ENCODE data around the gene TMEM109.

TMEM109 gene

DNA sequence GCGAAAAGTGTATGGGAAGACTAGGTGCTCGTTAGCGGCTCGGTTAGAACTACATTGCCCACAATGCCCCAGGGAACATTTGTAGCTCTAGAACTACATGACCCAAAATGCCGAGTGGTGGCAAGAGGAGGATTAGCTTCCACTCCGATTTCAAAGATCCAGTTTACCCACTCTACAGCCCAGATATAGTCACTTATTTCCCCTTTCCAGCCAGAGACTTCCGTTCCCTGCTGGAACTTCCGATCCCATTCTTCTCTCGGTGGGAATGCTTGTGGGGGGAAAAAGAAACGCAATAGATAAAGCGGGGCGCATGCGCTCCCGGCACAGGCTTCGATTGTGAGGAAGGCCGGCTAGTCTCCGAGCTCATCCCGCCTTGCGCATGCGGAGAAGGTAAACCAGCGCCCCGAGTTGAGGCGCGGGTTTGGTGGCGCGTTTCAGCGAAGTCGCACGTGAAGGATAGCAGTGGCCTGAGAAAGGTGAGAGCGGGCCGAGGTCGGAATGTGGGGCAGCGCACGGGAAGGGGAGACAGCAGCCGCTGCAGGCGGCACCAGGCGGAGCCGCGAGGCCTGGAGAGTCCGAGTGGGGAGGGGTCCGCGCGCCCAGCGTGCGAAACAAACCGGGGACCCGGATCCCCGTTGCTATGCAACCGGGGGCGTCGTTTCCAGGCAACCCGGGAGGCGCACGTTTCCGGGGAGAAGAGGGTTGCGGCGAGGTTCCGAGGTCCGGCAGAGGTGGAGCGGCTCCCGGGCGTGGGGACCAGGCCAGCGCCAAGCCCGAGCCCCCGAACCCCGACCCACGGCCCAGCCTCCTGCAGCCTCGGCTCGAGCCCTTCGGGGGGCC lies at the start of gene TMEM109:
TSS of gene TMEM109 (plus strand) at position 366 of the 840 bp plus-strand sequence. CDS start 5,536 bp downstream, outside the sequence.
- in situ Hi-C loops (cut with MboI; ENCODE audit: low sequenced_read_pairs) = no loop called here

DNA sequence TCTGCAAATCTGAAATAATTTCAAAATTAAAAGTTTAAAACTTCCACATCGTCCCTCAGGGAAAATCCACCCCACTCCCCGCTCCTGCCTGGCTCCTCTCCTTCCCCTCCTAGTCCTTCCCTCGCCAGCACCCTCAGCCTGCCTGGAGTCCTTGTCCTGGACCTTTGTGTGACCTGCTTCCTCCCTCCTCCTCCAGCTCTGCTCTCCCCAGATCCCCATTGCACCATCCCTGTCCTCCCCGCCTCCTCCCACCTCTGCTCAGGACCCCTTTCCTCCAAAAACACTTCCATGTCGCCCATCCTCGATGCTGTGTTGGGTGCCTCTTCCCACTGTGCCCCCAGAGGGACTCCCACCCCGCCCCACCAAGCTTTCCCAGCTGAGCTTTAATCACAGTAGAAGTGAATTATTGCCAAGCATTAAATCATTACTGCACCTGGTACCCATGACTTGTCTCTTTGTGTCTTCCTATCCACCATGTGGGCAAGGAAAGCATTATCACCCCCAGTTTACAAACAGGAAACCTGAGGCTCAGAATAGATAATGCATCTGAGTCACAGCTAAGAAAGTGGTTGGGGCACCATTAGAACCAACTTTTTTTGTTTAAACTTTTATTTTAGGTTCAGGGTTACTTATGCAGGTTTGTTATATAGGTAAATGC lies 49.0 kb upstream of the TMEM109 start:
- in situ Hi-C loops (cut with MboI; ENCODE audit: low sequenced_read_pairs) = no loop called here

- in situ Hi-C loops (cut with MboI; ENCODE audit: low sequenced_read_pairs) = no loop called here
Measured at GRCh38 chr11:60866911-60867870, 46.8 kb upstream of the TMEM109 start, which contains the start of gene ZP1. TSS of gene ZP1 (plus strand) at chr11:60867542. CDS start at chr11:60867562, 20 bp downstream.

DNA sequence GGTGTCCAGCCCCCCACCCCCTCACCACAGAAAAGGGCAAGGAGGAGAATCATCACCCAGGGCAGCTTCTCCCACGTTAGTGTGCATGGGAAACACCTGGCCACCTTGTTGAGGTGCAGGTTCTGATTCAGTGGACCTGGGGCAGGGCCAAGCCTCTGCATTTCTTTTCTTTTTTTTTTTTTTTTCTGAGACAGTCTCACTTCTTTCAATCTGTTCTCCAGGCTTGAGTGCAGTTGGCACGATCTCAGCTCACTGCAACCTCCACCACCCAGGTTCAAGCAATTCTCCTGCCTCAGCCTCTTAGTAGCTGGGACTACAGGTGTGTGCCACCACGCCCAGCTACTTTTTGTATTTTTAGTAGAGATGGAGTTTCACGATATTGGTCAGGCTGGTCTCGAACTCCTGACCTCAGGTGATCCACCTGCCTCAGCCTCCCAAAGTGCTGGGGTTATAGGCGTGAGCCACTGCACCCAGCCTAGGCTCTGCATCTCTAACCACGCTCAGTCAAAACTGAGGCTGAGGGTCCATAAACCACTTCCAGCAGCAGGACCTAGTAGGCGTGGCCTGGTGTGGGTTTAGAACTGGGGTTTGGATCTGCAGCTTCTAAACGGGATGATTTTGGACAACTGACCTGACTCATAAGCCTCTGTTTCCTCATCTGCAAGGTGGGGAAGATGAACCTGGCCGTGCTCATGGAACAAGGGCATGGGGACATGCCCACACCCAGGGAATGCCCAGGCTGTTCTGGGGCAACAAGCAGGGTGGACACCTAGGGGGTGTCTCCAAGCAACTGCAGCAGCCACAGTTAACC lies 45.9 kb upstream of the TMEM109 start:
- in situ Hi-C loops (cut with MboI; ENCODE audit: low sequenced_read_pairs) = no loop called here

DNA sequence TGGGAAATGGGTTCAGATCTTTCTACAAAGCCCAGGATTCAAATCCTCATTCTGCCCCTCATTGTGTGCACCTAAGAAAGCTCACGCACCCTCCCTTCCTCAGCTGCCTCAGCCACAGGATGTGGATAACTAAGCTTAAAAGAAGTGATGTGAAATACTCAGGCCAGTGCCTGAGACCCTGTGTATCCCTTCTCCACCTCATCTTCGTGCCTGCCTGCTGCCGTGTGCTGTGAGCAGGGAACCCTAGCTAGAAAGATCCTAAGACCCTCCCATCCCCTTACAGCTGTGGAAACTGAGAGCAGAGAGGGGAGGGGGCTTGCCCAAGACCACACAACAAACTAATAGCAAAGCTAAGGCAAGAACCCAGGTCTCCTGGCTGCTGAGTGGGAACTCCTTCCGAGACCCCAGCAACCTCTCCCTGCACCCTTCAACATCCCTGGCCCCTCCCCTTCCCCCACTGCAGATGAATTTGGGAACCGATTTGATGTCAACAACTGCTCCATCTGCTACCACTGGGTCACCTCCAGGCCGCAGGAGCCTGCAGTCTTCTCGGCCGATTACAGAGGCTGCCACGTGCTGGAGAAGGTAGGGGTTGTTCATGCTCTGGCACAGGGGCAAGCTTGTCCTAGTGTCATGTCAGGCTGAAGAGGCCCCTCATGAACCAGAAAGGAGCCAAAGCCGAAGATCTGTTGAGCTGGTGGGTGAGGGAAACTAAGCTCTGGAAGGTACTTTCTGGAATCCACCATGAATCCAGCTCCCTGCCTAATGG lies 45.1 kb upstream of the TMEM109 start:
- in situ Hi-C loops (cut with MboI; ENCODE audit: low sequenced_read_pairs) = no loop called here

DNA sequence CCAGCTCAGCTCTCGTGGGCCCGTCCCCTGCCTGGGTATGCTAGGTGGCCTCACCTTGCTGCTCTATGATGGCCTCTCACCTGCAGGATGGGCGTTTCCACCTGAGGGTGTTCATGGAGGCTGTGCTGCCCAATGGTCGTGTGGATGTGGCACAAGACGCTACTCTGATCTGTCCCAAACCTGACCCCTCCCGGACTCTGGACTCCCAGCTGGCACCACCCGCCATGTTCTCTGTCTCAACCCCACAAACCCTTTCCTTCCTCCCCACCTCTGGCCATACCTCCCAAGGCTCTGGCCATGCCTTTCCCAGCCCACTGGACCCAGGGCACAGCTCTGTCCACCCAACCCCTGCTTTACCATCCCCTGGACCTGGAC lies 44.5 kb upstream of the TMEM109 start:
- in situ Hi-C loops (cut with MboI; ENCODE audit: low sequenced_read_pairs) = no loop called here

DNA sequence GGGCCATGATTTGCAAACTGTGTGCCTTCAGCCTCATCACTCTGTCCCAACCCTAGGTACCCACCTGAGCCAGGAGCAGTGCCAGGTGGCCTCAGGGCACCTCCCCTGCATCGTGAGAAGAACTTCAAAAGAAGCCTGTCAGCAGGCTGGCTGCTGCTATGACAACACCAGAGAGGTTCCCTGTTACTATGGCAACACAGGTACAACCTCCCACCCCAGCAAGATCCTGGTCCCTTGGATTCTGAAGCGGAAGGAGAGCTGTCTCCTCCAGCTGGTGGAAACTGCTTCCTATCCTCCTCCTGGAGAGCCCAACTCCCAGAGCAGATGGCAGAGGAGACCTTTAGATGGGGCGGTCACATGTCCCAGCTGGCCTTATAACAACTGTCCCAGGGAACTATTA lies 43.7 kb upstream of the TMEM109 start:
- in situ Hi-C loops (cut with MboI; ENCODE audit: low sequenced_read_pairs) = no loop called here

DNA sequence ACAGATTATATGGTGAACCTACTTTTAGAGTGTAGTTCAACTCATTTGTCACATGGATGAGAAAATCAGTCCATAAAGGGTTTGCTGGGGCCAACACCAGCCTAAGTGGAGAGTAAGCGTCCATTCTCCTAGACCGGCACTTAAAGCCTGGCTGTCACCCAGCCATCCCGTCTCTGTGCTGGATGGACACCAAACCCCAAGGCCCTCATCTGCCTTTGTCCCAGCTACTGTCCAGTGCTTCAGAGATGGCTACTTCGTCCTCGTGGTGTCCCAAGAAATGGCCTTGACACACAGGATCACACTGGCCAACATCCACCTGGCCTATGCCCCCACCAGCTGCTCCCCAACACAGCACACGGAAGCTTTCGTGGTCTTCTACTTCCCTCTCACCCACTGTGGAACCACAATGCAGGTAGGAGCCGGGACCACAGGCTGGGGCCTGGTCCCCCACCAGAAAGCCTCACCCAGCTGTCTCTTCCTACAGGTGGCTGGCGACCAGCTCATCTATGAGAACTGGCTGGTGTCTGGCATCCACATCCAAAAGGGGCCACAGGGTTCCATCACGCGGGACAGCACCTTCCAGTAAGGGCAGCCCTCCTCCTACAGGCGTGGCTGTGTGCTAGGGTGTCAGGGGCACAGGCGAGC lies 43.1 kb upstream of the TMEM109 start:
- in situ Hi-C loops (cut with MboI; ENCODE audit: low sequenced_read_pairs) = no loop called here

- in situ Hi-C loops (cut with MboI; ENCODE audit: low sequenced_read_pairs) = no loop called here
Measured at GRCh38 chr11:60871378-60872061, 42.4 kb upstream of the TMEM109 start.

- in situ Hi-C loops (cut with MboI; ENCODE audit: low sequenced_read_pairs) = no loop called here
Measured at GRCh38 chr11:60872124-60872960, 41.6 kb upstream of the TMEM109 start.

GRCh38 chr11:60872961-60873524 lies 40.9 kb upstream of the TMEM109 start:
- in situ Hi-C loops (cut with MboI; ENCODE audit: low sequenced_read_pairs) = no loop called here

GRCh38 chr11:60873533-60873932 lies 40.4 kb upstream of the TMEM109 start:
- in situ Hi-C loops (cut with MboI; ENCODE audit: low sequenced_read_pairs) = no loop called here

GRCh38 chr11:60874421-60875365 lies 39.3 kb upstream of the TMEM109 start:
- in situ Hi-C loops (cut with MboI; ENCODE audit: low sequenced_read_pairs) = no loop called here

- in situ Hi-C loops (cut with MboI; ENCODE audit: low sequenced_read_pairs) = no loop called here
Measured at GRCh38 chr11:60875366-60876167, 38.4 kb upstream of the TMEM109 start.

DNA sequence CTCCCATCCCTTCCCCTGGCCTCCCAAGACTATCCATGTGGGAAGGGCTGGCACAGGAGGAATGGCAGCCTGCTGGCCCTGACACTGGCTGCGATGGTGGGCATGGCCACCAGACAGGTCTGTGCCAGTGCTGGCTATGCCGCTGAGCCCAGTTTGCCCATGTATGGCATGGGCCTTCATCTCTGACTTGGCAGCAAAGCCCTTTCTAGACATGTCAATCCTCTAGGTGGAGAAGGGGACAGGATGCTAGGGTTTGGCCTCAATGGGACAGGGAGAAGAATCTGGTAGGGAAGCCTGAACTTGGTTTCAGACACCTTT lies 37.8 kb upstream of the TMEM109 start:
- in situ Hi-C loops (cut with MboI; ENCODE audit: low sequenced_read_pairs) = no loop called here
